Uterus (tissue), 4 donors: Measurements from ENCODE around the gene NUMB. TPM values are rescaled to one million over a fixed set of nuclear protein-coding genes. Genes with fewer than 3 reads are reported as not detected.

Source experiments
- DNase-seq, 2 donors: peaks; one replicate each; pipeline ENCODE4 v3.0.0-alpha.2; 2019 to 2020
- H3K27ac ChIP-seq, 2 donors: fragments of 200-600 bp; sonication (generic); 1 replicate in 1 of 2; 2 replicates in 1 of 2; pipeline ENCODE4 v1.5.1; 2016 to 2018
- H3K27me3 ChIP-seq, 2 donors: fragments of 200-600 bp; sonication (generic); one replicate each; pipeline ENCODE4 v1.5.1; 2018 to 2019; ENCODE audit warnings: control low read depth in 1 of 2
- H3K36me3 ChIP-seq, 2 donors: fragments of 200-600 bp; sonication (generic); one replicate each; pipeline ENCODE4 v1.5.1; 2019; ENCODE audit warnings: control low read depth in 1 of 2
- H3K4me1 ChIP-seq, 2 donors: fragments of 200-600 bp; sonication (generic); one replicate each; pipeline ENCODE4 v1.5.1; 2018 to 2019; ENCODE audit warnings: control low read depth in 1 of 2
- H3K4me3 ChIP-seq, 2 donors: fragments of 200-600 bp; sonication (generic); 1 replicate in 1 of 2; 2 replicates in 1 of 2; pipeline ENCODE4 v1.5.1; 2018 to 2019; ENCODE audit warnings: mild to moderate bottlenecking in 1 of 2
- H3K9me3 ChIP-seq, 2 donors: fragments of 200-600 bp; sonication (generic); one replicate each; pipeline ENCODE4 v1.5.1; 2019; ENCODE audit warnings: control low read depth in 1 of 2
- POLR2A ChIP-seq, 2 donors: fragments of 450-650 bp; IDR thresholded peaks; one replicate each; pipeline ENCODE4 v1.6.1; 2016; ENCODE audit warnings: antibody characterized with exemption in 2 of 2, mild to moderate bottlenecking in 1 of 2, moderate library complexity in 1 of 2
- intact Hi-C: fragments of 100-400 bp; cut with DNase I; formaldehyde crosslinking; loops from one replicate; pipeline ENCODE4 v1.15.1; 2023; ENCODE audit warnings: low total_unique reads
- total RNA-seq, 4 donors: library from RNA; depleted of rRNA in 3 of 4; stranded (reverse); fragments of >200 nt in 3 of 4; gene quantifications; one replicate each; pipeline versions ENCODE4 v1.1.0 to v1.2.4, GENCODE V29; 2014 to 2023
- TF ChIP-seq, protein P1 (sequence below), 4 experiments: fragments of 200-600 bp in 2 of 4; fragments of 450-650 bp in 2 of 4; sonication (generic) in 2 of 4; IDR thresholded peaks; one replicate each; pipeline ENCODE4 v1.5.1; 2016 to 2019; ENCODE audit warnings: antibody characterized with exemption in 4 of 4, mild to moderate bottlenecking in 2 of 4, moderate library complexity in 1 of 4
- donor health status: DM: yes; HTN: yes; CAD: no.

The NUMB gene
- total RNA-seq, 4 donors from 2014 or later = 27.1 to 119 (median 40.8) TPM

DNA sequence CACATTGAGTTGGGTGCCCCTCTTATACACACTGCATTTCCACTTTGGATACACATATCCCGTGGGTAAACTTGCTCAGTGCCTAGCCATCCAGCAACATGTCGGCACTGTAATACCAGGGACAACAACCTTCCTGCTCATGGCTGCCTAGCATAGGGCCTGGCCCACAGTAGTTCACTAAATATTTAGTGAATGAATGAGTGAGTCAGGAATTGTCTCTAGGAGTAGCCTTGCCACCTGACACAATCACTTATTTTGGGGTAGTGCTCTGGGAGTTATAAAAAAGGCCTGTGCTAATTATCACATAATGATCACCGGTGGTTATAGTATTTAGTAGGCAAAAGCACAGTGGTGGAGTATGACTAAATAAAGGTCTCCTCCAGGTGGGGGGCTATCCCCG lies 8.5 kb upstream of the NUMB start:
- no peak for TF ChIP-seq POLR2A (IDR thresholded peaks at IDR 0.05)
- TF ChIP-seq, protein P1, sequence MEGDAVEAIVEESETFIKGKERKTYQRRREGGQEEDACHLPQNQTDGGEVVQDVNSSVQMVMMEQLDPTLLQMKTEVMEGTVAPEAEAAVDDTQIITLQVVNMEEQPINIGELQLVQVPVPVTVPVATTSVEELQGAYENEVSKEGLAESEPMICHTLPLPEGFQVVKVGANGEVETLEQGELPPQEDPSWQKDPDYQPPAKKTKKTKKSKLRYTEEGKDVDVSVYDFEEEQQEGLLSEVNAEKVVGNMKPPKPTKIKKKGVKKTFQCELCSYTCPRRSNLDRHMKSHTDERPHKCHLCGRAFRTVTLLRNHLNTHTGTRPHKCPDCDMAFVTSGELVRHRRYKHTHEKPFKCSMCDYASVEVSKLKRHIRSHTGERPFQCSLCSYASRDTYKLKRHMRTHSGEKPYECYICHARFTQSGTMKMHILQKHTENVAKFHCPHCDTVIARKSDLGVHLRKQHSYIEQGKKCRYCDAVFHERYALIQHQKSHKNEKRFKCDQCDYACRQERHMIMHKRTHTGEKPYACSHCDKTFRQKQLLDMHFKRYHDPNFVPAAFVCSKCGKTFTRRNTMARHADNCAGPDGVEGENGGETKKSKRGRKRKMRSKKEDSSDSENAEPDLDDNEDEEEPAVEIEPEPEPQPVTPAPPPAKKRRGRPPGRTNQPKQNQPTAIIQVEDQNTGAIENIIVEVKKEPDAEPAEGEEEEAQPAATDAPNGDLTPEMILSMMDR (IDR thresholded peaks at IDR 0.05) = no peak
- Histone ChIP-seq H3K27me3 (no peaks in the 10 kb centered on the region), H3K9me3 (no peaks in the 10 kb centered on the region), H3K36me3 (no peaks in the 10 kb centered on the region), H3K4me3 (no peak overlapping the region), H3K4me1 (peaks cover 0 to 3% of the 10 kb centered on the region in 2 donors), H3K27ac (no peak overlapping the region)
- intact Hi-C loops = no loop called here
- no peak for DNase-seq

DNA sequence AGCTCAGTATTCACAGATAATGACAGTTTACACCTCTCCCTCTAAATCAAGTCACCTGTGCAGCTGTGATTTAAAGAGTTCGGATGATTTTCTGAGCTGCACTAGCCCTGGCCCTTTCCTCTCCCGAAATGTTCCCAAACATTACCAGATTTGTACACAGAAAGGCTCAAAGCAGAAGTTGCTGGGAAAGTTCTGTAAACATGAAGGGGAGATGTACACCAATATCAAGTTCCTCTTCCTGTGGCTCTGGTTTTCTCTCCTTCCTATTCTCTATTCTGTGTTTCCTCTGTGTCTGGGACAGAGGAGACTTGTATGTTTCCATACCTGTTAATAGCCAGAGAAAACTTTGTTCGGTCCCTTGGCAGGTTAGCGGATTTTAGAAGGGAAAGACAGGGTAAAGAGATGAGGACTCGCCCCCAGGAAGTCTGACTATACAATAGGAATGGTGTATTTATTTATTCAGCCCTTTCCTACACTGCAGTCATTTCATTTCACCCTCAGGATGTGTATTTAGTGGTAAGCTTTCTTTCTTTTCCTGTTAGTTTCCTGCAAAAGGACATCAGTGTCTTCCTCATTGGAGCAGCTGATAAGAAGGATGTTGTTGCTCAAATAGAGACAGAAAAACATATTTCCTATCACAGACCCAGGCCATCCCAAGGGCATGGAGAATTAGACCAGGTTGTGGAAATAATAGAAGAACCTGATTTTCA lies 7.6 kb upstream of the NUMB start:
- intact Hi-C loops = no loop called here
- peak overlapping the region; percentile 55 to 78 for H3K27ac ChIP-seq
- H3K9me3 ChIP-seq = no peaks in the 10 kb centered on the region
- TF ChIP-seq POLR2A (IDR thresholded peaks at IDR 0.05) = no peak
- no peak for DNase-seq
- H3K4me1 ChIP-seq = peaks cover 0 to 3% of the 10 kb centered on the region in 2 donors
- H3K36me3 ChIP-seq = no peaks in the 10 kb centered on the region
- H3K27me3 ChIP-seq = no peaks in the 10 kb centered on the region
- H3K4me3 ChIP-seq = no peak overlapping the region

DNA sequence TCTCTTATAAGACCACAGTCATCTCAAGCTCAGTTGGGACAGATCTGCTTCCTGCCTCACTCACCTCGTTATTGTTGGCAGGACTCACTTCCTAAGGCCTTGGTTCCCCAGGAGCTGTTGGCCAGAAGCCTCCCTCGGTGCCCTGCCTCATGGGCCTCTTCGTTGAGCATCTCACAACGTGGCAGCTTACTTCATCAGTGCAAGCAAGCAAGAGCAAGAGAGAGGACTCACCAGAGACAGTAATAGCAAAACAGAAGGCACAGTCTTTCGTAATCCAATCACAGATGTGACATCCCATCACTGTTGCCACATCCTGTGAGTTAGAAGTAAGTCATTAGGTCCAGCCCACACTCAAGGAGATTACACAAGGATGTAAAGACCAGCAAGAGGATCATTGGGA lies 5.1 kb upstream of the NUMB start:
- DNase-seq = peak in 1 of 2 donors; percentile 32
- no peaks in the 10 kb centered on the region for H3K36me3 ChIP-seq
- TF ChIP-seq POLR2A (IDR thresholded peaks at IDR 0.05) = no peak
- TF ChIP-seq, protein P1 (IDR thresholded peaks at IDR 0.05) = no peak
- H3K9me3 ChIP-seq = no peaks in the 10 kb centered on the region
- intact Hi-C loops = no loop called here
- no peak overlapping the region for H3K4me3 ChIP-seq
- peaks cover 0 to 3% of the 10 kb centered on the region in 2 donors for H3K4me1 ChIP-seq
- H3K27ac ChIP-seq = no peak overlapping the region
- H3K27me3 ChIP-seq = no peaks in the 10 kb centered on the region

DNA sequence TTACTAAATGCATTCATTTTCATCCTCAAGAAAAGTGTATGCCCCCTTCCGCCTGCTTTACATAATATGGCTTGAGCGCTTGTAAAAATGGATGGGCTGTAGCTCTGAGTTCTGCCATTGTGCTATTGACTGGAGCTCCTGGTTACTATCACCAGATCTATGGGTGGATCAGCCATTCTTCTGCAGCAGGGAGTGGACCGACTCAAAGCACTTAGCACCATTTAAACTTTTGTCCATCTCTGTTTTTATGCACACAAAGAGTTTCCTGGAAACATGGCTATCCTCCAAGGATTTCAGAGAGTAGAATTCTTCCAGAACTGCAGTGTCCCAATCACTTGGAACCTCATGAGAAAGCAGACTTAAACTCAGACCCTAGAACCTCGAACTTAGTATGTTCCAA lies 4.5 kb upstream of the NUMB start:
- Histone ChIP-seq H3K27me3 (no peaks in the 10 kb centered on the region), H3K4me3 (no peak overlapping the region), H3K36me3 (no peaks in the 10 kb centered on the region), H3K9me3 (no peaks in the 10 kb centered on the region), H3K27ac (no peak overlapping the region), H3K4me1 (peaks cover 0 to 3% of the 10 kb centered on the region in 2 donors)
- DNase-seq = no peak
- intact Hi-C loops = no loop called here
- TF ChIP-seq, protein P1 (IDR thresholded peaks at IDR 0.05) = no peak
- no peak for TF ChIP-seq POLR2A (IDR thresholded peaks at IDR 0.05)

DNA sequence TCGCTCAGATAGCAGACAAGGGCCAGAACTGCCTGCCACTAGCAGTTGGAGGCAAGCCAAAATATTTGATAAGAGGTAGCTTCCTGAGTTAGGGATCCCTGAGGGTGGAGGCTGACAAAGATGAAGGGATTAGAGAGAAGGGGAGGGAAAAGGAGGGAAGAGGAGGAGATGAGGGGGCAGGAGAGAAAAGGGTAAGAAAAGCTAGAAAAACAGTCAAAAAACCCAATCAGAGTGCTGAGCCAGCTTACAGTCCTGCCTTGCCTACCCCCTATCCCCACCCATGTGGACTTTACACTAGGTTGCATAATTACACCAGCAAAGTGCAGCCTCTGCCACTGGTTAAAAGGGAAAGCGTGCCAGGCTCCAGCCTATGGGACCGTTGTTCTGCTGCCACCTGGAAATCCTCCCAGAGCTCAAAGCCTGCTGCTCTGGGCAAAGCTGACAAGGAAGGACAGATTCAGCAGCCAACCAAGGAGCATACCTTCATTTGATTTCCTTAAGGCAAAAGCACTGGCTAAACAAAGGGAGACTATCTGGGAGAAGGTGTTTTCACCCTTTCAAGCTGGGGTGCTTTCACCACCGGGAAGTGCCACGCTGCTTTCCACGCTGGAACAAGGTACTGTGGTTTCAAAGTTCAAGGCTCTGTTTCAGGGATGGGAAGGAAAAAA lies 3.8 kb upstream of the NUMB start:
- TF ChIP-seq, protein P1 (IDR thresholded peaks at IDR 0.05) = no peak
- TF ChIP-seq POLR2A (IDR thresholded peaks at IDR 0.05) = no peak
- H3K4me1 ChIP-seq = peaks cover 0 to 3% of the 10 kb centered on the region in 2 donors
- DNase-seq = peak; percentile 26 to 27
- H3K27me3 ChIP-seq = no peaks in the 10 kb centered on the region
- H3K27ac ChIP-seq = peak overlapping the region in 1 of 2 donors; percentile 32
- intact Hi-C loops = no loop called here
- no peaks in the 10 kb centered on the region for H3K9me3 ChIP-seq
- no peaks in the 10 kb centered on the region for H3K36me3 ChIP-seq
- no peak overlapping the region for H3K4me3 ChIP-seq
